SHP77 treated with DMSO at 0.1 percent for 48 hours (cell line): ENCODE results near the gene ABHD17A.
"Not testable (repeated sequence)": the region's sequence is repeated elsewhere in the genome, so short reads cannot be mapped to it uniquely, and the experiment has no call there.

ENCODE experiments used
- DNase-seq: peaks from one replicate; lab custom pipeline; 2025; lab: John Stamatoyannopoulos, UW

Gene ABHD17A

GRCh38 chr19:1881393-1882088 lies 3.8 kb downstream of the ABHD17A start:
- not testable (repeated sequence) for DNase-seq

- no peak for DNase-seq
Measured at GRCh38 chr19:1880611-1881392, 4.5 kb downstream of the ABHD17A start.

DNA sequence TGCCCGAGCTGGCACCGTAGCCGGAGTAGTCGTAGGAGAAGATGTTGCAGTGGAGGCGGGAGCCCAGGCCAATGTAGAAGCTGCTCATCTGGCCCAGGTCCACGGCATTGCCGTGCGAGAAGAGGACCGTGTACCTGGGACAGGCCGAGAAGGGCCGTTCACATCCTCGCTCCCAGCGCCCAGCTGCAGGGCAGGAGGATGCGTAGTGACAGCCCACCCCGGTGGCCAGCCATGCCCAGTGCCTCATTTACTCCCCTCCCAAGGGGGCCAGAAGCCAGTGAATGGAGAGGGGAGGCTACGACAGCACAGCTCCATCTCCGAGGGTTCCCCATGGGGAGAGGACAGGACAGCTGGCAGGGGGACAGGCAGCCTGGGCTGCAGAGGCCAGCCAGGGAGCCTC lies 5.3 kb downstream of the ABHD17A start:
- DNase-seq: not testable (repeated sequence)

DNA sequence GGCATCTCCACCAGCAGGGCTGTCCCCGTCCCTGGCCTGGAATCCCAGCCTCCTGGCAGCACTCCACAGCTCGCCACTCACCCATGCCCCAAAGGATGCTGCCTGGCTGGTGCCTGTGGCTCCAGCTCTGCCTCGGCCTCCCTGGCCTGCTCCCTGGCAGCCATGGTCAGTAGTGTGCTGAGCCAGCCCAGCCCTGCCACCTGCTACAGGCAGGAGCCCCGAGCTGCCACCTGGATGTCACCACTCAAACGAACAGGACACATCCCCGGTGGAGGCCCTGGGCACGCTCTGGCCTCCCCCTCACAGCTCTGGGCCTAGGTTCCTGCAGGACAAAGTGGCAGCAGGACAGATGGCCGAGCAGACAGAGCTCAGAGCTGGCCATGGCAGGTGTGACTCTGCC lies 6.7 kb downstream of the ABHD17A start:
- not testable (repeated sequence) for DNase-seq

DNA sequence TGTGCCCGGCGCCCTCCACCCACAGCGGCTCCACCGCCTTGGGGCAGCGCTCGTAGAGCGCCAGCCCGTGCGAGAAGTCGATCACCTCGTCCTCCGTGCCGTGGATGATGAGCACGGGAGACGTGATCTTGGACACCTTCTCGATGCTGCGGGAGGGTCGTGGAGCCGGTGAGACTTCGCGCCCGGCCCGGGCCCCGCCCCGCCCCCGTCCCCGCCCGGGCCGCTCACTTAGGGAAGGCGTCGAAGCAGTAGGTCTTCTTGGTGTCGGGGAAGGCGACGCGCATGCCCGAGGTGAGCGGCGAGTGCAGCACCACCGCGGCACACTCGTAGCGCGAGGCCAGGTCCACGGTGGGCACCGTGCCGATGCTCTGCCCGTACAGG lies 8.0 kb downstream of the ABHD17A start:
- not testable (repeated sequence) for DNase-seq

- DNase-seq: not testable (repeated sequence)
Measured at GRCh38 chr19:1876496-1877279, 8.6 kb downstream of the ABHD17A start.

DNA sequence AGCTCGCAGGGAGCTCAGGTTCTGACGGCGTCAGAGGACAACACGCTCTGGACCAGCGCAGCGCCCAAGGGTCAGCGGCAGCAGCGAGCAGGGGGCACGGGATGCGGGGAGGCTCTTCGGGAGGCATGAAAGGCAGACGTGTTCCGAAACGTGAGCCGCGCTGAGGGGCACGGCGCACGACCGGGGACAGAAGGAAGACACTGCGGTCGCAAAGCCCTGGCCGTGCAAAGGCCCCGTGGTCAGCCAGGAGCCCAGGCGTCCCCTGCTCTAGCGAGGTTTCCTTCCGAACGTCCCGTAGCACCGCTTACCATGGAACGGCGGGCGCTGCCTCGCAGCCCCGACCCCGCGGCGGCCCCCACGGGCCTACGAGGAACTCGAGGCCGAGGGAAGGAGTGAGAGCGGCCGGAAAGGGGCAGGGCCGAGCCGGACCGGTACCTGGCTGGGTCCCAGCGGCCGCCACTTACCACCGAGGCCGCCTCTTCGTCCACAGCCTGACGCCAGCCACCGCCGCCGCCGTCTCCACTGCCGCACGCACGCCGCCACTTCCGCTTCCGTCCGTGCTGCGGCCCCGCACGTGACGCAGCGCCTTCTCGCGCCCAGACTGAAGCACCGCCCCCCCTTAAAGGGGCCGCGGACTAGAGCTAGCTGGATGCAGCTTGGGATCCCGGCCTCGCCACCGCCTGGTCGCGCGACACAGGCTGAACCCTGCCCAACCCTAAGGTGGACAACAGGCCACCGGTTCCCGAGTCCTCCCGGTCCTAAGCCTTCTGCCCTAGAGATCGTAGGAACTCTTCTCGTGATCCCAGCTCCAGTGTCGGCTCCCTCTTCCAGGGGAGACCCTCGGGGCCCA lies 9.4 kb downstream of the ABHD17A start:
- peak; percentile 72 for DNase-seq

DNA sequence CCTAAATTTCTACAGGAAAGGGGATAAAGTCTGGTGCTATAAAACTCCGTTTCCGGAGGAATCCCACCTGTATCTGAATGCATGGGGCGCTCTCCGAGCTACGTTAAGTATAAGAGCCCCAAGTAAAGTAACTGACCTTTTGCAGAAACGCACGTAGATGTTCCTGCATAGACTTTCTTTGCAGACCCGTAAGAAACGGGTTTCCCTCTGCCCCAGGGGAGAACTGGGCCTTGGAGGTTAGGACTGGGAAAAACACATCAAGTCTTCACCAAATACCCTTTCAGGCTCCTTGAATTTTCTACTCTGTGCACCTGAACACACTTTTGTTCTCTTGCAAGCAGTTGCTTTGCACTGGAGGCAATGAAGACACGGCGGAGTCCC lies 10.0 kb downstream of the ABHD17A start:
- DNase-seq: not testable (repeated sequence)

GRCh38 chr19:1874554-1875185 lies 10.6 kb downstream of the ABHD17A start:
- DNase-seq: no peak

GRCh38 chr19:1873524-1874473 lies 11.5 kb downstream of the ABHD17A start:
- no peak for DNase-seq

DNA sequence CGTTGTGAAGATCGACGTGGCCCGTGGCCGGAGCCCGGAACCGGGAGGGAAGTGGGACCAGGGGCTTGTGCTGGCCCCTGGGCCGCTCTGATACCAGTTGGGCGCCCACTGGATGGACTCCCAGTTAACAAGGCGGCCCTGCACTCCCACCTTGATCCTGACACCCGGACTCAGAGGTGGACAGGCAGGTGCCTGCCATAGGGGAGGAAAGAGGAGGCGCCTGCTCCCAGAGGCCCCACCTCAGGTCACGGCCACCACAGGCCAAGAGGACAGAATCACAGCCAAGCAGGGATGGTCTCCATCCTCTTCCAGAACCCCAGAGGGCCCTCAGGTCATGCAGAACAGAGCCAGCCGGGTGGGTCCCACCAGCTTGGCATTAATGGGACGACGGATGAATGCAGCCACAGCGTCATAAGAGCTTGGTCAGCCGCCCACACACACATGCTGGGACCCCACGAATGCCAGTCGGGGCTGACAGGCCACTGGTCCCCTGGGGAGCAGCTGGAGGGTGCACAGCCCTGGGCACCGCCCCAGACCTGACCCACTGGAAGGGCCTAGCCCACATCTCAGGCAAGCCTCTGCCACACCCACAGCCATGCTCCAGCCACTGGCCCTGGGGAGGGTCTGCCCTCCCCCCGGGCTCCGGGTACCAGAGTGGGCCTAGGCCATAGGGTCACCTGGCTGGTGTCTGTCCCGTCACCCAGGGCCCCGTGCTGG lies 12.3 kb downstream of the ABHD17A start:
- no peak for DNase-seq

GRCh38 chr19:1871630-1872029 lies 13.7 kb downstream of the ABHD17A start:
- no peak for DNase-seq

DNA sequence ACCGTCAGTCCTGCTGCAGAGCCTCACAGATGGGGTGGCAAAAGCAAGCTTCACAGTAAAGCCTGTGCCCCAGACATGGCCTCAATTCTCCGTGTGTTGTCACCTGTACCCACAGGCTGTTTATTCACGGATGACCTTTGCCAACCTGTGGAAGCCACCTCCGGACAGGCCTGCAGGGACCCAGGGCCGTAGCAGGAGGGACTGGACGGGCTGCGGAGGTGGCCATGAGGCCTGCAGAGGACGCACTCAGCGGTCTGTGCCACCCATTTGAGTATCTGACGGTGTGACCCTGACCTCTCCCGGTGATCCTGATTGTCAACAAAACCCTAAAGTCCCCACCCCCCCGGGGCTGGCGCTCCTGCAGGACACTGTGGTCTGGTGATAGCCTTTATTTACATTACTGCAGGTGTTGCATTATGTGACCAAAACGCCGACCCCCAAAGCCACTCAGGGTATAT lies 14.1 kb downstream of the ABHD17A start:
- no peak for DNase-seq

GRCh38 chr19:1868971-1869370 lies 16.3 kb downstream of the ABHD17A start:
- DNase-seq: no peak

GRCh38 chr19:1867349-1867724 lies 18.0 kb downstream of the ABHD17A start:
- no peak for DNase-seq

- no peak for DNase-seq
Measured at GRCh38 chr19:1866693-1867348, 18.5 kb downstream of the ABHD17A start.

DNA sequence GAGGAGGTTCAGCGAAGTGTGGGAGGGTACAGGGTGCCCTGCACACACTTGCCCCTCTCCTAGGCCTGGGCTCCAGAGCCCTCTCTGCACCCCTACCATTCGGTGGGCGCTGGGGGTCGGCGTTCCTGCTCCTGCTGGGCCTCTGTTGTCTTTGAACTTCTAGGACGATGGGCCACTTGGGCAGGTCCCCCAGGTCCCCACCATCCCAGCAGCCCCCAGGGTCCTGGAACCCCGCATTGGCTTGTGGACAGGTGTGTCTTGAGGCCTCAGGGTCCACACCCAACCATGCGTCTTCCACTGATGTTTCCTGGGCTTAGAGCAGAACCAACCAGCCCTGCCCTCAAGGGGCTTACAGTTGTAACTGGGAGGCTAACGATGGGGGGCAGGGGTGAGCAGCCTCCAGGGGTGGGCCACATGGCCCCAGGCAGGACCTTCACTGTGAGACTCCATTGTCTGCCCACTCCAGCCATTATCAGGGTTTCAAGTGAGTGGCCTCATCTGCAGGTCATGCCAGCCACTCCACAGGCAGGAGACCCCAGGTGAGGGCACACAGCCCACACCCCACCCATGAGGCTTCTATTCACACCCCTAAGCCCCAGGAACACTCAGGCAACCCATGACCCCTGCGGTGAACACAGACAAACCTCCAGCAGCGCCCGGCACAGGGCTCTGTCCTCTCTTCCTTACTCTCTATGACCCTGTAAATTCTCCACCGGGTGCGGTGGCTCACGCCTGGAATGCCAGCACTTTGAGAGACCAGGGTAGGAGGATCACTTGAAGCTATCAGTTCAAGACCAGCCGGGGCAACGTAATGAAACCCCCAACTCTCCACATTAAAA lies 19.9 kb downstream of the ABHD17A start:
- no peak for DNase-seq
